ENCODE measurements around the gene NUPR2. TPM values are rescaled to one million over a fixed set of nuclear protein-coding genes. Genes with fewer than 3 reads are reported as not detected.
"Not testable (repeated sequence)": the region's sequence is repeated elsewhere in the genome, so short reads cannot be mapped to it uniquely, and the experiment has no call there.

Gene NUPR2
- total RNA-seq, 2 donors from 2014 or later = 2.1 TPM; not detected in 1

DNA sequence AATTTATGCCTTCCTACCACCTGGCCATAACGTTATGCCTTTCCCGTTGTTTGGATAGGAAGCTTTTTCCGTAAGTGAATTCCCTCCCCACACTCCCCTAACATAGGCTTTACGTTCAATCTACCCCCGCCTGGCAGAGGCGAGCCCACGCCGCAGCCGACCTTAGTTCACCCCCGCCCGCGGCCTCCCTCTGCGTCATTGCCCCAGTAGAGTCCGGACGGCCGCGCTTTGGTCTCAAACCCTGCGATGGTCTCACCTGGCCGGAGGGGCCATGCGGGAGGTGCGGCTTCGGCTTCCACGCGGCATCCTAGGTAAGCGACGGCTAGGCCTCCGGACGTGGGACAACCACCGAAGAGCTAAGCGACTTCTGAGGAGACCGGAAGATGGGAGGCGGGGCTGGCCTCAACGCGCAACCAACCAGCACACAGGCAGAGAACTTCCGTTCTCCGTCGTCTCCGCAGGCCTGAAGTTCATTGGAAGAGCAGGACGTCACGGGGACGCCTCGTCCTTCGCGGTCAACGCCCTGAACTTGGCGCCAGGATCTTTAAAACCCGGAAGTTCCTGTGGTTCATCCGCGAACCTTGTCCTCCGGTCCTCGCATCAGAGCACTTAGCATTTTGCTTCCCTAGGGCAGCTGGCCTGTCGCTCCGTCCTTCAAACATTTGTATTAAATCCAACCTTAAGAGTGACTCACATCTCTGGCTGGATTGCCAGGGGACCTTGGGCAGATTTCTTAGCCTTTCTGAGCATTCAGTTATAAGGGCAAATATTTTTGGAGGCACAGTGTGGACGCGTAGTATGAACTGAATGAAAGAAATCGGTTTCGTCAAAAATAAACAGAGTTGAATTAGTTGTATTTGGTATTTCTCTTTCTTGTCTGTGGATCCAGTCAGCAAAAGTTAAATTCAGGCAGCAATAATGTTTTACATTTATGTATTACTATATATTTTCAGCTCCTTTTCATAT, 9.8 kb downstream of the NUPR2 start, which contains the start of gene CHCHD2:
CHCHD2 (minus strand) TSS at position 369 of the 966 bp plus-strand sequence; CDS start at position 306, 63 bp downstream.
- Histone ChIP-seq H3K4me1 (peaks cover 15% of the 10 kb centered on the region), H3K27me3 (no peaks in the 10 kb centered on the region), H3K4me3 (peak within 1 kb of the TSS; percentile 60 to 68), H3K36me3 (replicated peaks in 1 of 2; ENCODE audit: insufficient read depth in 1 of 2, low read depth in 2 of 2) (peaks cover 15 to 19% of the 10 kb centered on the region in 2 donors), H3K9me3 (no peaks in the 10 kb centered on the region), H3K27ac (peak within 1 kb of the TSS; percentile 69 to 97 (median 88))
- ATAC-seq (peak; percentile 99), DNase-seq (peak; percentile 97 to 99 (median 97))
- intact Hi-C loops (cut with DNase I) = no loop called here
- WGBS, 2 donors = 1 to 6% methylated on average over 13 to 57 of the region's 57 CpGs
- TF ChIP-seq POLR2A (IDR thresholded peaks at IDR 0.05) = peak; percentile 89 to 97 (median 97)
- TF ChIP-seq, protein P1, sequence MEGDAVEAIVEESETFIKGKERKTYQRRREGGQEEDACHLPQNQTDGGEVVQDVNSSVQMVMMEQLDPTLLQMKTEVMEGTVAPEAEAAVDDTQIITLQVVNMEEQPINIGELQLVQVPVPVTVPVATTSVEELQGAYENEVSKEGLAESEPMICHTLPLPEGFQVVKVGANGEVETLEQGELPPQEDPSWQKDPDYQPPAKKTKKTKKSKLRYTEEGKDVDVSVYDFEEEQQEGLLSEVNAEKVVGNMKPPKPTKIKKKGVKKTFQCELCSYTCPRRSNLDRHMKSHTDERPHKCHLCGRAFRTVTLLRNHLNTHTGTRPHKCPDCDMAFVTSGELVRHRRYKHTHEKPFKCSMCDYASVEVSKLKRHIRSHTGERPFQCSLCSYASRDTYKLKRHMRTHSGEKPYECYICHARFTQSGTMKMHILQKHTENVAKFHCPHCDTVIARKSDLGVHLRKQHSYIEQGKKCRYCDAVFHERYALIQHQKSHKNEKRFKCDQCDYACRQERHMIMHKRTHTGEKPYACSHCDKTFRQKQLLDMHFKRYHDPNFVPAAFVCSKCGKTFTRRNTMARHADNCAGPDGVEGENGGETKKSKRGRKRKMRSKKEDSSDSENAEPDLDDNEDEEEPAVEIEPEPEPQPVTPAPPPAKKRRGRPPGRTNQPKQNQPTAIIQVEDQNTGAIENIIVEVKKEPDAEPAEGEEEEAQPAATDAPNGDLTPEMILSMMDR (IDR thresholded peaks at IDR 0.05) = no peak

DNA sequence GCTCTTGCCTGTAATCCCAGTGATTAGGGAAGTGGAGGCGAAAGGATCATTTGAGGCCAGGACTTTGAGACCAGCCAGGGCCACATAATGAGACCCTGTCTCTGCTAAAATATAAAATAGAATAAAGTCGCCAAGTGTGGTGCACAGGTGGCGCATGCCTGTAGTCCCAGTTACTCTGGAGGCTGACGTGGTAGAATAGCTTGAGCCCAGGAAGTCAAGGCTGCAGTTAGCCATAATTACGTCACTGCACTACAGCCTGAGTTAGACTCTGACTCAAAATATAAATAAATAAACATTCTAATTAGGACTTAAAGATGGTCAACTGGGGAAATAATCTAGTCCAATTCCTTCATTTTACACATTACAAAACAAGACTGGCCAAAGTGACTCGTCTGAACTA, 10.7 kb downstream of the NUPR2 start:
- DNase-seq (peak; percentile 42 to 77 (median 52)), ATAC-seq (peak; percentile 51)
- intact Hi-C loops (cut with DNase I) = no loop called here
- Histone ChIP-seq H3K36me3 (replicated peaks in 1 of 2; ENCODE audit: insufficient read depth in 1 of 2, low read depth in 2 of 2) (peaks cover 15 to 26% of the 10 kb centered on the region in 2 donors), H3K27ac (peak overlapping the region; percentile 68 to 97 (median 88)), H3K4me3 (peak overlapping the region; percentile 60 to 68), H3K27me3 (no peaks in the 10 kb centered on the region), H3K9me3 (no peaks in the 10 kb centered on the region), H3K4me1 (peaks cover 15% of the 10 kb centered on the region)
- no peak for TF ChIP-seq POLR2A (IDR thresholded peaks at IDR 0.05)
- TF ChIP-seq, protein P1 (IDR thresholded peaks at IDR 0.05) = no peak
- WGBS, 2 donors = 9 to 11% methylated on average over 6 of the region's 6 CpGs

DNA sequence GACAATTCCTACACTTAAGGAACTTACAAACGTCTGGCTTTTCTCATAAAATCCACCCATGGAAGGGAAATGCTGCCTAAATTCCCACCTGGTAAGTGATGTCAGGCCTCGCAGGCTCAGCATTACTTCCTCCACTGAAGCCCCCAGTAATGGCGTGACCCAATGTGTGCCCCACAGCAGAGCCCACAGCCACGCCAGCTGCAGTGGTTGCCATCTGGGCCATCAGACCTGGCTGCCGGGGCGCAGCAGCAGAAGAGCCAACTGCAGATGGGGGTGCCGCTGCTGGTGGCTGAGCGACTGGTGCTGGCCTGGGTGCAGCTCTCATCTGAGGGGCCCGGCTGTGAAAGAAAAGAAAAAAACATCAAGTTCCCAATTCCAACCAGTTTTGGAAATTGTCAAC, 12.1 kb downstream of the NUPR2 start:
- ATAC-seq; H3K9me3 ChIP-seq; H3K4me3 ChIP-seq; DNase-seq; H3K27me3 ChIP-seq; H3K27ac ChIP-seq; intact Hi-C loops (cut with DNase I): not testable (repeated sequence)
- peaks cover 15% of the 10 kb centered on the region for H3K4me1 ChIP-seq
- 85 to 89% methylated on average over 6 to 9 of the region's 9 CpGs for WGBS, 2 donors
- H3K36me3 ChIP-seq (replicated peaks in 1 of 2; ENCODE audit: insufficient read depth in 1 of 2, low read depth in 2 of 2) = peaks cover 15 to 28% of the 10 kb centered on the region in 2 donors

DNA sequence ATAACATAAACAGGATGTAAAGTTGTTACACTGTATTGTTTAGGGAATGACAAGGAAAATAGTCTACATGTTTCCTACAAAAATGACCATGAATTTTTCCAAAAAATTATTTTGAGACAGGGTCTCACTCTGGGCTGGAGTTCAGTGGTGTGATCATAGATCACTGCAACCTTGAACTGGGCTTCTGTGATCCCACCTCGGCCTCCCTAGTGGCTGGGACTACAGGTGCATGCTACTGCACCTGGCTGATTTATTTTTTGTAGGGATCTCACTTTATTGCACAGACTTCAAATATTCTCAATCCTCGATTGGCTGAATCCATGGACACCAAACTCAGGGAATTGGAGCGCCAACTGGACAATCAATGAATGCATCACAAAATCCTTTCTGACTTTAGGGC, 16.6 kb downstream of the NUPR2 start:
- no peaks in the 10 kb centered on the region for H3K27me3 ChIP-seq
- H3K27ac ChIP-seq = no peak overlapping the region
- TF ChIP-seq, protein P1 (IDR thresholded peaks at IDR 0.05) = no peak
- no peak for TF ChIP-seq POLR2A (IDR thresholded peaks at IDR 0.05)
- H3K9me3 ChIP-seq = no peaks in the 10 kb centered on the region
- ATAC-seq (no peak), DNase-seq (no peak)
- peaks cover 18% of the 10 kb centered on the region for H3K4me1 ChIP-seq
- H3K4me3 ChIP-seq = no peak overlapping the region
- peaks cover 15 to 28% of the 10 kb centered on the region in 2 donors for H3K36me3 ChIP-seq (replicated peaks in 1 of 2; ENCODE audit: insufficient read depth in 1 of 2, low read depth in 2 of 2)
- intact Hi-C loops (cut with DNase I) = no loop called here
- WGBS, 2 donors = 90 to 96% methylated on average over 3 of the region's 3 CpGs

DNA sequence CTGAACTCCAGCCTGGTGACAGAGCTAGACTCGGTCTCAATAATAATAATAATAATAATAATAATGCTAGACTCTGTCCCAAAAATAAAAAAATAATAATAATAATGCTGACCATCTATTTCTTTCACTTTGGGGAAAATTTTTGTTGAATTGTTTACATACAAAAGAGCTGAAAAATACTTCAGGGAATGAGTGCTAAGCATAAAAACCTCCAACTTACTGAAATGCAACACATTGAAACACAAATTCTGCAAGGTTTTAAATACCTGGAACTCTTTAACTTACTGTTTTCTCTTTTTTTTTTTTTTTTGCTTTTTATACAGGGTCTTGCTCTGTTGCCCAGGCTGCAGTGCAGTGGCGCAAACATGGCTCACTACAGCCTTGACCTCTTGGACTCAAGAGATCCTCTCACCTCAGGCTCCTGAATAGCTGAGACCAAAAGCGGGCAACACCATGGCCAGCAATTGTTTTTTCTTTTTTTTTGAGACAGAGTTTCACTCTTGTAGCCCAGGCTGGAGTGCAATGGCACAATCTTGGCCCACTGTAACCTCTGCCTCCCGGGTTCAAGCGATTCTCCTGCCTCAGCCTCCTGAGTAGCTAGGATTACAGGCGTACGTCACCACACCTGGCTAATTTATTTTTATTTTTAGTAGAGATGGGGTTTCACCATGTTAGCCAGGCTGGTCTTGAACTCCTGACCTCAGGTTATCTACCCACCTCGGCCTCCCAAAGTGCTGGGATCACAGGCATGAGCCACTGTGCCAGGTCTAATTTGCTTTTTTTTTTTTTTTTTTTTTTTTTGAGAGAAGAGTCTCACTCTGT, 17.8 kb downstream of the NUPR2 start:
- WGBS, 2 donors = 83 to 86% methylated on average over 8 of the region's 8 CpGs
- ATAC-seq, DNase-seq: not testable (repeated sequence)

More for the DNA sequence above, 17.8 kb downstream of the NUPR2 start:
- H3K27me3 ChIP-seq; H3K4me3 ChIP-seq; H3K9me3 ChIP-seq; intact Hi-C loops (cut with DNase I): not testable (repeated sequence)
- Histone ChIP-seq H3K27ac (peak overlapping the region in 3 of 4 donors; percentile 68 to 73 (median 73)), H3K36me3 (replicated peaks in 1 of 2; ENCODE audit: insufficient read depth in 1 of 2, low read depth in 2 of 2) (peaks cover 12 to 22% of the 10 kb centered on the region in 2 donors), H3K4me1 (peaks cover 18% of the 10 kb centered on the region)
